Activated CD8-positive, alpha-beta memory T cell treated with anti-CD3 and anti-CD28 coated beads for 1 hour (primary cell): Measurements from ENCODE around the gene VSIR.

Experiments
- DNase-seq, 2 donors: peaks; one replicate each; pipeline ENCODE4 v3.0.0-alpha.2; 2020; ENCODE audit warnings: low read depth in 1 of 2; ENCODE audit errors: extremely low read depth in 1 of 2

The VSIR gene

GRCh38 chr10:71807557-71808510 lies 34.5 kb upstream of the VSIR start:
- DNase-seq = no peak

DNA sequence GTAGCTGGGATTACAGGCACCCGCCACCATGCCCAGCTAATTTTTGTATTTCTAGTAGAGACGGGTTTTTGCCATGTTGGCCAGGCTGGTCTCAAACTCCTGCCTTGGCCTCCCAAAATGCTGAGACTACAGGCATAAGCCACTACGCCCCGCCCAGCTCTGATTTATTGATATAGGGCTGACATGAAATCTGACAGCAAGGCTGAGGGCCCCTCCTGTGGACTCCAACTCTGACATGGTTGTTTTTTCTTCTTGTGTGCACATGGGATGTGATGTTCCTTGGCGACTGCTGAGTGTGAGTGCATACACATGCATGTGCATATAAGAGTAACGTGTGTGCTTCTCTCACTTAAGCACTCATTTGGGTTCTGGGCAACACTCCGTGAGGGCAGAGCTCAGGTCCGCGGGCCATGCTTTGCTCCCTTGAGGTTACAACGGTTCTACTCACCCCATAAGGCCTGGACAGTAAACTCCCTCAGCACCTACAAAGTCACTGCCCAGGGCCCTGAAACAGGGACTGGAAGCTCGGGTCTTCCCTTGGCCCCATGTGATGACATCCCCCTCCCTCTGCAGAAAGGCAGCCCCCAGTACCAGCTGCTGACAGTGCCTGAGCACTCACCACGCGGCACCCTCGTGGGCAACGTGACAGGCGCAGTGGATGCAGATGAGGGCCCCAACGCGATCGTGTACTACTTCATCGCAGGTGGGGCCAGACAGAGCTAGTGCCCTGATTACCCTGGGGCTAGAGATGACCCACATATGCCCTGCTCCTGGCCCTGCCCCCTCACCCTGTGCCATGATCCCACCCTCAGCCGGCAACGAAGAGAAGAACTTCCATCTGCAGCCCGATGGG lies 33.6 kb upstream of the VSIR start:
- no peak for DNase-seq

DNA sequence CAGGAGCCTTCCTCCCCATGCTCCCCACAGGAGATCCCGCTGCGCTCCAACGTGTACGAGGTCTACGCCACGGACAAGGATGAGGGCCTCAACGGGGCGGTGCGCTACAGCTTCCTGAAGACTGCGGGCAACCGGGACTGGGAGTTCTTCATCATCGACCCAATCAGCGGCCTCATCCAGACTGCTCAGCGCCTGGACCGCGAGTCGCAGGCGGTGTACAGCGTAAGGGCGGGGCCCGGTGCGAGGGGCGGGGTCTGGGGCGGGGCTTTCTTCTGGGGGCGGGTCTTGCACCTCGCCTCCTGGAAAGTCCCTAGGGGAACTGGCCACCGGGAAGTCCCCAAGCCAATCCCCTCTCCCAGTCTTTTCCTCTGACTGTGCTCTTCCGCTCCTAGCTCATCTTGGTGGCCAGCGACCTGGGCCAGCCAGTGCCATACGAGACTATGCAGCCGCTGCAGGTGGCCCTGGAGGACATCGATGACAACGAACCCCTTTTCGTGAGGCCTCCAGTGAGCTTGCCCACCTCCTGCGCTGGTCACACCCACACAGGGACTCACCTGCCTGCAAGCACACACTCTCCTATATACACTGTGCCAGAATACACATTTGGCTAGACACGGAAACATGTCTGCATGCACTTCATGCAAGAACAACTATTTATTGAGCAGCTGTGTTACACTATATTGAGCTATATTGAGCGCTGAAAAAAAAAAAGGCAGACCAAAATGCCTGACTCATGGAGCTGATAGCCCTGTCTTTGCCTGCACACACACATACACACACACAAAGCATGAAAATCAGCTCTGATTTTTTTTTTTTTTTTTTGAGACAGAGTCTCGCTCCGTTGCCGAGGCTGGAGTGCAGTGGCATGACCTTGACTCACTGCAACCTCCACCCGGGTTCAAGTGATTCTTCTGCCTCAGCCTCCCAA lies 32.7 kb upstream of the VSIR start:
- no peak for DNase-seq

DNA sequence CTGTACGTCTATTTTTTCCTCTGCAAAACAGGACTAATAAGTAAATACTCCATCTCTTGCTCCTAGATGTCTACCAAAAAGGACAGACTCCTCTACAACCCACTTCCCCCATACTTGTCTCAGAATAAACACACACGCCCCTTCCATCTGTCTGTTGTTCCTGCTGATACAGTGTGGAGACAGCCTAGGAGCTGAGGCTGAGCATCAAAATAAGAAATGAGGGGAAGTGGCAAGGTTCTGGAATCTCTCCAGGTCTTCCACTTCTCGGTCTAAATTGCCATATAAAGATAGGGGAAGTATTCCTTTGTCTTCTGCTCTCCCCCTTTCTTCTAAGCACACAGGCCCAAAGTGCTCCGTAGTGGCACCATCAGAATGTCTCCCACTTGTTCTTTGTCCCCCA lies 30.8 kb upstream of the VSIR start:
- DNase-seq = no peak

DNA sequence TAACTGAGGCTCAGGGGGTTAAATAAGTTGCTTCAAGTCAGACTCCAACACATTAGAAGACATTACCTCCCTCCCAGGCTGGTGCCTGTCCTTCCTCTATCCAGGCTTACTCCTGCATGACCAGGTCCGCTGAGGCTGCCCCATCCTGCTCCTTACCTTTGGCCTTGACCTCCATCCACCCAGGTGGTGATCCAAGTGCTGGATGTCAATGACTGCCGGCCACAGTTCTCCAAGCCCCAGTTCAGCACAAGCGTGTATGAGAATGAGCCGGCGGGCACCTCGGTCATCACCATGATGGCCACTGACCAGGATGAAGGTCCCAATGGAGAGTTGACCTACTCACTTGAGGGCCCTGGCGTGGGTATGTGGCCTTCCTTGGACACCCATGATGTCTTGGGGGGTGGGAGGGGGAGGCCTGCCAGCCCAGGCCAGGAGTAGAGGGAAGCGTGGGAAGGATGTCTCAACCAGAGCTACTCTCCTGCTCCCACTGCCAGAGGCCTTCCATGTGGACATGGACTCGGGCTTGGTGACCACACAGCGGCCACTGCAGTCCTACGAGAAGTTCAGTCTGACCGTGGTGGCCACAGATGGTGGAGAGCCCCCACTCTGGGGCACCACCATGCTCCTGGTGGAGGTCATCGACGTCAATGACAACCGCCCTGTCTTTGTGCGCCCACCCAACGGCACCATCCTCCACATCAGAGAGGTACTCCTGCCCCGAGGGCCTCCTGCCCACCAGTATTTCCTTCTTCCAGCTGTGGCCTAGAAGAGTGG lies 29.6 kb upstream of the VSIR start:
- no peak for DNase-seq

DNA sequence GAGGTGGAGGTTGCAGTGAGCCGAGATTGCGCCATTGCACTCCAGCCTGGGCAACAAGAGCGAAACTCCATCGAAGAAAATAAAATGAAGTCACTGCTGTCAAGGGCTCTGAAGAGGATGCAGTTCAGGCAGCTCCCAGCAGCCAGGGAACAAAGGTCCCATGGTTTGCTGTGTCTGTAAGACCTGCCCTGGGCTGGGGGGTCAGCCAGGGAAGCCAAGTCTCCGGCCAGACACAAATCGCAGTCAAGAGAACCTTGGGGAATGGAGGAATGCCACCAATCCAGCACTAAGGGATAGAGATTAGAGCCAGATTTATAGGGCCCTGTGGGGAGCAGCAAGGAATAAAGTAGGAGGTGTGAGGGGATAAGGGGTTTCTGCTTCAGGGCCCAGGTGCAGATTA lies 28.9 kb upstream of the VSIR start:
- no peak for DNase-seq

GRCh38 chr10:71801361-71801760 lies 28.0 kb upstream of the VSIR start:
- DNase-seq = no peak

DNA sequence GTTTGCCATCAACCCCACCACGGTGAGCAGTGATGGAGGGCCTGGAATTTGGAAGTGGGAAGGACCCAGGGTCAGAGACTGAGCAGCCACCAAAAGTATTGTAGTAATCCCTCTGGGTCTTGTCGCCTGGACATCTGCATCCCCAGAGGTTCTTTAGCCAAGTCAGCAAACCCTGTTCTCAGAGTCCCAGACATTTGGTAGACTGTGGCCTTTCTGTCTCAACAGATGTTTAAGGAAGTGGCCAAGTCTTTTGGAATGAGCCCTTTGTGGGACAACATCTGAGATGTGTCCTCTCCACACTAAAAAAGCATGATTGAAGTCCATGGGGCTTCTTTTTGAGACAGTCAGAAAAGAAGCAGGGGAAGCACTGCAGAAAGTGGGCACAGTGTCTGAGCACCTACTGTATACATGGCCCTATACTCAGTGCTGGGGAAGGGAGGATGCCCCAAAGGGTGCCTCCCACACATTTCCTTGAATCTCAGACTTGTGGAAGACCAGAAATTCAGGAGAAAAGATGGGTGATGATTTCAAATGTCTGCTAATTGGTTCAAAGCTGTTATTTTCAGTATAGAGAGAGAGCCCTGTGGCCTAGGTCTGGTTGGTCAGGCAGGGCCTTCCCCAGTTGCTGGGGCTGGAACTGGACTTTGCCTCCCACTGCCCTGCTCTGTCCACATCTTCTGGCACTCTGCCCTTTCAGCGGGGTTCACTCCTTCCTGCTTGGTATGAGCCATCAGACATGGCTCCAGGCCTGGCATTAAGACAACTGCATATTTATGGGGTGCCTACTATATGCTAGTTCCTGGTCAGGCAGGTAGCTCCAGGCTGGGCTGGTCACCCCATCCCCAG lies 26.5 kb upstream of the VSIR start:
- DNase-seq = no peak

- no peak for DNase-seq
These were observed 25.8 kb upstream of the VSIR start for GRCh38 chr10:71799112-71799511.

GRCh38 chr10:71798308-71798624 lies 24.9 kb upstream of the VSIR start:
- no peak for DNase-seq

- no peak for DNase-seq
These were observed 24.4 kb upstream of the VSIR start for GRCh38 chr10:71797533-71798307.

GRCh38 chr10:71796749-71797405 lies 23.6 kb upstream of the VSIR start:
- no peak for DNase-seq

DNA sequence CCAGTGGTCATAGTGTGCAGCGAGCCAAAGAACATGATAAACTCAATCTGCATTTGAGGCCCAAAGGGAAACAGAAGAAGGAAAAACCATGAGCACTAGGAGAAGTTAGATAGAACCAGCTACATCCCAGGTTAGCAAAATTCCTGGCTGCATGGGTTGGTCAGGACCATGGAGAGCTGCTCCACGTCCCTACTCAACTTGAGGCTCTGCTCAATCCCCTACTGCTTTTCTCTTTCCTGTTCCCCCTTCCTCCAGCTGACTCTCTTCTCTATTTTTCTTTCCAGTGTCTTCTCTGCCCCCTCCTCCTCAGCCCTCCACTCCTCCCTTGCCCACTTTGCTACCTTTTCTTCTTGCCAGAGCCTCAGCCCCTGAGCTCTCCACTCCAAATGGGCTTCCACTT lies 21.9 kb upstream of the VSIR start:
- DNase-seq = no peak

- DNase-seq = no peak
These were observed 17.6 kb upstream of the VSIR start for GRCh38 chr10:71790749-71791440.

DNA sequence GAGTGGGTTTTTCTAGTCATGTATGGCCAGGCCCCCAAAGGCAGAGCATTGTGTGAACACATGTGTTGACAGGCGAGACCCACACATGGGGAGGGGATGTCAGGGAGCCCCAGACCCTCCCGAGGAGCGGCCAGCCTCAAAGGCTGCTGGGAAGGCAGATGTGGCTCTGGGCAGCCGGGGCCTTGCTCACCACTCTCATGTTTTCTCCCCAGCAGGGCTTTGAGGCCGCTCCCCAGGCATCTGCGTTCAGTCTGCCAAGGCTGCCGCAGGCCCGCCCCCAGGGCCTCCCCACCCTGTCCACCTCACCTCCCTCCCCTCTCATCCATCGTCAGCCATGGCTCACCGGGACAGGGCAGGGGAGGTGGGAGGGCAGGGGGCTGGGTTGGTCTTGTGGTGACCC lies 16.6 kb upstream of the VSIR start:
- no peak for DNase-seq

GRCh38 chr10:71788954-71789353 lies 15.6 kb upstream of the VSIR start:
- no peak for DNase-seq

- DNase-seq = no peak
These were observed 11.5 kb upstream of the VSIR start for GRCh38 chr10:71784679-71785272.
